ENCODE measurements around the gene RXFP3.

DNA sequence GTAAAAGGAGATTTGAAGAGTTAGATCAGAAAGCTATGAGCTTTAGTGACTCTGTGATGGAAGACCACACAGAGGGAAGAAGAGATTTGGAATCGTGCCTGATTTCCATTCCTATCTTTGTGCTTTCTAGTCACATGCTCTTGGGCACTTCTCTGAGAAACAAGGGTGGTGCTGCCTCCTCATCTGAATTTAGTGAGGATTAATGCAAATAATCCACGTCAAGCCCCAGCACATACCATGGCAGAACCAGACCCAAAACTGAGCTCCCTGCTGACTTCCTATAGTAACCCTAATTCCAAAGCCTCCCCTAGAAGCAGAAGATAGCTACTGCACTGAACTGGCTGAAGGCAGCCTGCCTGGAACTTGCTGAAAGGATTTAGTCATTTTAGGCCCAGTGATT is 30.6 kb downstream of the RXFP3 start:
- TF ChIP-seq, protein P1, sequence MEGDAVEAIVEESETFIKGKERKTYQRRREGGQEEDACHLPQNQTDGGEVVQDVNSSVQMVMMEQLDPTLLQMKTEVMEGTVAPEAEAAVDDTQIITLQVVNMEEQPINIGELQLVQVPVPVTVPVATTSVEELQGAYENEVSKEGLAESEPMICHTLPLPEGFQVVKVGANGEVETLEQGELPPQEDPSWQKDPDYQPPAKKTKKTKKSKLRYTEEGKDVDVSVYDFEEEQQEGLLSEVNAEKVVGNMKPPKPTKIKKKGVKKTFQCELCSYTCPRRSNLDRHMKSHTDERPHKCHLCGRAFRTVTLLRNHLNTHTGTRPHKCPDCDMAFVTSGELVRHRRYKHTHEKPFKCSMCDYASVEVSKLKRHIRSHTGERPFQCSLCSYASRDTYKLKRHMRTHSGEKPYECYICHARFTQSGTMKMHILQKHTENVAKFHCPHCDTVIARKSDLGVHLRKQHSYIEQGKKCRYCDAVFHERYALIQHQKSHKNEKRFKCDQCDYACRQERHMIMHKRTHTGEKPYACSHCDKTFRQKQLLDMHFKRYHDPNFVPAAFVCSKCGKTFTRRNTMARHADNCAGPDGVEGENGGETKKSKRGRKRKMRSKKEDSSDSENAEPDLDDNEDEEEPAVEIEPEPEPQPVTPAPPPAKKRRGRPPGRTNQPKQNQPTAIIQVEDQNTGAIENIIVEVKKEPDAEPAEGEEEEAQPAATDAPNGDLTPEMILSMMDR (IDR thresholded peaks at IDR 0.05; ENCODE audit: borderline replicate concordance, extremely low read depth, low read length, poor library complexity, severe bottlenecking) = no peak
- TF ChIP-seq EZH2 (IDR thresholded peaks at IDR 0.05; ENCODE audit: borderline replicate concordance, low read depth, low read length, severe bottlenecking) = no peak
